DOHH2 (cell line): ENCODE measurements around the gene MPDZ.

Source experiments
- CTCF ChIP-seq: fragments of 200-600 bp; sonication (generic); IDR thresholded peaks from one replicate; pipeline ENCODE4 v1.5.1; 2014; ENCODE audit warnings: antibody characterized with exemption, mild to moderate bottlenecking, low read depth, low read length; ENCODE audit not compliant: poor library complexity, severe bottlenecking
- EZH2phosphoT487 ChIP-seq: fragments of 200-600 bp; sonication (generic); IDR thresholded peaks from 2 replicates; pipeline ENCODE4 v1.6.1; 2017; ENCODE audit warnings: borderline replicate concordance, mild to moderate bottlenecking, antibody characterized with exemption, low read length, moderate library complexity, mixed read lengths

DNA sequence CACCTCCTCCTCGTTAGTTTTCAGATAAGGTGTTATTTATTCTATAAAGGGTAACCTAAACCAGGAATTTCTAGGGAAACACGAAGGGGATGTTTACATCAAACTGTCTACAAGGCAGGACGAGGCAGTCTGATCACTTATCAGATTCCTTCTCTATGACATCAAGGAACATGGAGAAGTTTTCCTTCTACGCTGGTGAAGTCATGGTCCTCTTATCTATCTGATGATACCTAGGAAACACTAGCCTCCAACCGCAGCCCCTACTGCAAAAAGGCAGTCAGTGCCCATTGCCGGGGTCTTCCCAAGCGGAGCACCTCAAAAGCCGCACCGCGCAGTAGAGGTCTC is 1.5 kb downstream of the MPDZ start:
- TF ChIP-seq CTCF, result no peak
- no peak for TF ChIP-seq EZH2phosphoT487
